Limb (tissue), 2 donors: ENCODE data around the gene APOBEC3B.
A peak's percentile ranks its signal among the peaks of the same experiment; 100 is the strongest.
"Not testable (repeated sequence)": the region's sequence is repeated elsewhere in the genome, so short reads cannot be mapped to it uniquely, and the experiment has no call there.

ENCODE experiments used
- DNase-seq, 2 donors: peaks; one replicate each; pipeline ENCODE4 v3.0.0-alpha.2; 2016; ENCODE audit errors: extremely low spot score in 2 of 2

APOBEC3B gene

DNA sequence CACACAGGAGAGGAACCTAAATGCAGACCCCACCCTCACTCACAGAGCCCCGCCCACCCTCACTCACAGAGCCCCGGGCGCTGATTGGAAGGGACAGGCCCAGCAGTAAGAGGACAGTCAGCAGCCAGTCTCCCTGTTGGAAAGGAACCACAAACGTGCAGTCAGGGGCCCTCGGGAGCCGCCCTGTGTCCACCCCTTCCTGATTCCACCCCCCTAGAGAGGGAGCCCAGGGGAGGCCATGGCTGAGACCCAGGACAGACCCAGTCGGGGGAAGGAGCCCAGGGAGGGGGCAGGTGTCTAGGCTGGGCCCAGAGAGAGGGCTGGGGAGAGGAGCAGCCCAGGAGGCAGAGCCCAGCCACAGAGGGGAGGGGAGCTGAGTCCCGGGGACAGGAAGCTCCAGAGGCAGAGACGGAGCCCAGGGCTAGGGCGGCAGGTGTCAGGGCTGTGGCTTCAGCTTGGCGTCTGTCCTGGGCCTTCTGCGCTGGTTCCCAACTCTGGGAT, 10.8 kb downstream of the APOBEC3B start:
- DNase-seq: peak in 1 of 2 donors; percentile 36

DNA sequence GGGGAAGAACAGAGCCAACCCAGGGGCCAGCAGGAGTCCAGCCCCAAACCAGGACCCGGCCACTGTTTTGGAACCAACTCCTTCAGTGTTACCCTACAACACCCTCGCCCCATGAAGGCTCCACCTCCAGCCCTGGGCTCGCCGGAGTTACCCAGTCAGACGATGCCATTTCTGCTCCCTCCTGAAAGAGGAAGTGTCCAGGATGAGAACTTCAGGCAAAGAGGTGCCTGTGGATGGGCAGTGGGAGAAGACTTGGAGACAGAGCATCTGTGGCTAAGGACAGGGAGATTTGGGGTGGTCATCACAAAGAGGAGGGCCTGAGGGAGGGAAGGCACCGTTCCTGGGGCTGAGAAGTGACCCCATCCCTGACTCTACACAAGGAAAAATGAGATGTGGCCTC, 14.0 kb downstream of the APOBEC3B start:
- DNase-seq: no peak

DNA sequence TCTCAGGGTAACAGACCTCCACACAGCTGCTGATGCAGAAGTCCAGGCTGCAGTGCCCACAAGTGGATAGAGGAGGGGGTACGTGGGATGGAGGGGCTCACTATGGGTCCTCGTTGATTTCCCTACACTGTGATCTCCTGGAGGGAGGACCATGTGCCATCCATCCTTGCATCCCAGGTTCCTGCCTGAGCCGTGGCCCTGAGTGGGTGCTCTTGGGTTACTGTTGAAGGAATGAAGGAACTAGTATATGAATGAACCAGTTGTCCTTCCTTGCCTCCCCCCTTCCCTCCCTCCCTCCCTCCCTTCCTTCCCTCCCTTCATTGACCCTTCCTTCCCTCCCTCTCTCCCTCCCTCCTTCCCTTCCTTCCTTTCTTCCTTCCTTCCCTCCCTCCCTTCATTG, 15.4 kb downstream of the APOBEC3B start:
- no peak for DNase-seq

DNA sequence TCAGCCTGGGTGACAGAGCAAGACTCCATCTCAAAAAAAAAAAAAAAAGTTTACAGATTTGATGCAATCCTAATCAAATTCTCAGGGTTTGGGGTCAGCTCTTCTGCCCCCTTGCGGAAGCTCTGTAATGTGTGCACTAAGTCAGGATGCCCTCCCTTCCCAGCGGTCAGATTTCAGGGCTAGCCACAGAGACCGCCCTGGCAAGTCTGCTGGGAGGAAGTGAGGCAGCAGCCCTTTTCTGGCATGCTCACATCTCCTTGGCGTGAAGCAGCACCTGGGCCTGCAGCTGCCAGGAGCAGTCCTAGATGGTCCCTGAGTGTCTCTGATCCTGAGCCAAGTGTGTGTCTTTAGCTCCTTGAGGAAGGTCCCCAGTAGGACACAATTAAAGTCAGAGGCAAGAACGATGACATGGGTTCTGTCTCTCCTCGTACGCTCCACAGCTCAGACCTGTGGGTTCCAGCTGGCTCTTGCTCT, 21.1 kb downstream of the APOBEC3B start:
- peak; percentile 72 to 73 for DNase-seq

DNA sequence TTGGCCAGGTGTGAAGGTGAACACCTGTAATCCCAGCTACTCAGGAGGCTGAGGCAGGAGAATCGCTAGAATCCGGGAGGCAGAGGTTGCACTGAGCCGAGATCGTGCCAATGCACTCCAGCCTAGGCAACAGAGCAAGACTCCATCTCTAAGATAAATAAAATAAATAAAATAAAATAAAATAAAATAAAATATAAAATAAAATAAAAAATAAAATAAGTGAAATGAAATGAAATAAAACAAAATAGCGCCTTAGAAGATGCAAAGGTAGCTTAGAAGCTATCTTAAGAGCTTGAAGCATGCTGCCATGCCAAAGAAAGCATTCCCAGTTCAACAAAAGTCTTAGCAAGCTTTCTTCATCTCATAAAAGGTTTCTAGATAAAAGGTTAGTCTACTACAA, 25.0 kb downstream of the APOBEC3B start:
- DNase-seq: no peak

DNA sequence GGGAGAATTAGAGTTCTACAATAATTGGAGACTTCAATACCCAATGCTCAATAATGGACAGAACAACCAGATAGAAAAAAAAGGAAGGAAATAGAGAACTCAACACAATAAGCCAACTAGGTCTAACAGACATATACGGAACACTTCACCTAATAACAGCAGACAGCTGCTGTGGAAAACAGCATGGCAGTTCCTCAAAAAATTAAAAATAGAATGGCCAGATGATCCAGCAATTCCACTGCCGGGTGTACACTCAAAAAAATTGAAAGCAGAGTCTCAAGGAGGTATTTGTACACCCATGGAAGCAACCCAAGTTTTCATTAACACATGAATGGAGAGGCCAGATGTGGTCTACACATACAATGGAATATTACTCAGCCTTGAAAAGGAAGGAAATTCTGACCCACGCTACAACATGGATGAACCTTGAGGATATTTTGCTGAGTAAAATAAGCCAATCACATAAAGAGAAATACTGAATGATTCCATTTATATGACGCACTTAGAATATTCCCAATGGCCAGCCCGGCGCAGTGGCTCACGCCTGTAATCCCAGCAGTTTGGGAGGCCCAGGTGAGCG, 26.2 kb downstream of the APOBEC3B start:
- DNase-seq: not testable (repeated sequence)

DNA sequence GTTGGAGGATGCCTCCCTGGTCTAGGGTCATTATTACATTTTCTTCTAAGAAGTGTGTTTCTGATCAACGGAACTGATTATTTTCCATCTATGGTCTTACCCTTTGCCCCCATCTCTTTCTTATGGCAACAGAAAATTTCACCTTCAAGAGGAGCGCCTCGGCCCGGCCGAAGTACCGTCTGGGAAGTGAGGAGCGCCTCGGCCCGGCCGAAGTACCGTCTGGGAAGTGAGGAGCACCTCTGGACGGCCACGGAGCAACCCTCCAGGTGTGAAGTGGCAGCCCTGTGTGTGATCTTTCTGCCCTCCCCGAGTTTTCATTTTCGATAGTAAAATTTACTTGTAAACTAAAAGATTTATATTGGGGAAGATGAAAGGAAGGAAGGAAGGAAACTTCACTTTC, 28.8 kb downstream of the APOBEC3B start:
- no peak for DNase-seq

DNA sequence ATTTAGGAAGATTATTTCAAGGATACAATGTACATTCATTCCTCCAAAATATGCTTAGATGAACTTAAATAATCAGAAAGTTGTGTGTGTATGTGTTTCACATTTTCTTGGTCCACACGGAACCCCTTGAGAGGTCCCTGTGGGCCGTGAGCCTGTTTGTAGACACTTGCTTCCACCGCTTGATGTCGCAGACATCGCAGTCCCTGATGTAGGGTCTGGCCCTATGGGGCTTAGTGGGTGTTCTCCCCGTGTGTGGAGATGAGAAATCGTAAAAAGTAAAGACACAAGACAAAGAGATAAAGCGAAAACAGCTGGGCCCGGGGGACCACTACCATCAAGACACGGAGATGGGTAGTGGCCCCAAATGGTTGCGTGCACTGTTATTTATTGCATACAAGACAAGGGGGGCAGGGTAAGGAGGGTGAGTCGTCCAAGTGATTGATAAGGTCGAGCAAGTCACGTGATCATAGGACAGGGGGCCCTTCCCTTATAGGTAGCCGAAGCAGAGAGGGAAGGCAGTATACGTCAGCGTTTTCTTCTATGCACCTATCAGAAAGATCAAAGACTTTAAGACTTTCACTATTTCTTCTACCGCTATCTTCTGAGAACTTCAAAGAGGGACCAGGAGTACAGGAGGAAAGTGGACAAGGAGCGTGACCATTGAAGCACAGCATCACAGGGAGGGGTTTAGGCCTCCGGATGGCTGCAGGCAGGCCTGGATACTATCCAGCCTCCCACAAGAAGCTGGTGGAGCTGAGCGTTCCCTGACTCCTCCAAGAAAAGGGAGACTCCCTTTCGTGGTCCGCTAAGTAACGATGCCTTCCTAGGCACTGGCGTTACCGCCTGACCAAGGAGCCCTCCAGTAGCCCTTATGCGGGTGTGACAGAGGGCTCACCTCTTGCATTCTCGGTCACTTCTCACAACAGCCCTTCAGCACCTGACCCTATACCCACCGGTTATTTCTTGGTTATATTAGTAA, 30.7 kb downstream of the APOBEC3B start:
- DNase-seq: no peak

DNA sequence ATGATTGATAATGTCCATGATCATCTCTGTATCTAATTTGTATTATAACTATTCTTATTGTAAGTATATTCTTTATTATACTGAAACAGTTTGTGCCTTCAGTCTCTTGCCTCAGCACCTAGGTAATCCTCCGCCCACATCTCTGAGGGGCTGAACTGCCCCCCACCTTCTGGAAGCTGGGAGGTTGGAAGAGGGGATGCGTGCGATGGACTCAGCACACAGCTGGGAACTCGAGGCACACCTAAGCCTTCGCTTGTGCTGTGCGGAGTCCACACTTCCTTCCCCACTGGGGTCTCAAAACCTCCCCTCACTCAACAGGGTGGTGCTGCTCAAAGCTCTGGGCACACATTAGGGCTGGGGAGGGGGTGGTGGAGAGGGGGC, 31.4 kb downstream of the APOBEC3B start:
- DNase-seq: not testable (repeated sequence)

DNA sequence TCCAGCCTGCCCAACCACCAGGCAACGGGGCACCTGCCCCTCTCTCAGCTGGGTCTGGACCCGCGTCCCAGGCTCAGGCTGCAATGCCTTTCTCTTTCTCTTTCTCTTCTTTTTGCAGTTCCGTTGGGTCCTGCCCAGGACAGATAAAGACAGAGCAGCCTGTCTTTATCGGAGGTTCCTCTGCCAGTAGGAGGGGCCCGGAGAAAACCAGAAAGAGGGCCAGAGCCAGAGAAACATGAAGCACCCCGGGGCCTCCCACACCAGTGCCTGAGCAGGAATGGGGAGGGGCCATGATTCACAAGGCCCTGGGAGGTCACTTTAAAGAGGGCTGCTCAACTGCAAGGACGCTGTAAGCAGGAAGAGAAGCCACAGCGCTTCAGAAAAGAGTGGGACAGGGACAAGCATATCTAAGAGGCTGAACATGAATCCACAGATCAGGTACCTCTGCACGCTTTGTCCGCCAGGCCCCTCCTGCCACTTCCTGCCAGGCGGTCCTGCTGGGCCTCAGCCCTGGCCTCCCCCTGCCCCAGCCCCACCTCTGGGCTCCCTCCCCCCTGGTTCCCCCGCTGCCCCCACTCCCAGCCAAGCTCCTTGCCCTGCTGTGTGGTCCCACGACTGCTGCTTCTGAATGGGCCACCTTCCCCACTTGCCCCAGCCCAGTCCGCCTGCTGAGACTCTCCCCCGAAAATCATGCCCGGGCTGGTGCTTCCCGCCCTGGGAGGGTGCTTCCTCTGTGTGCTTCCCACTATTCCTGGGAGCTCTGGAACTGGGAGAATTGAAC, 32.0 kb downstream of the APOBEC3B start, which contains the start of gene APOBEC3C:
TSS of gene APOBEC3C (plus strand) at position 316 of the 781 bp plus-strand sequence. CDS start at position 422, 106 bp downstream.
- peak; percentile 31 to 65 for DNase-seq

DNA sequence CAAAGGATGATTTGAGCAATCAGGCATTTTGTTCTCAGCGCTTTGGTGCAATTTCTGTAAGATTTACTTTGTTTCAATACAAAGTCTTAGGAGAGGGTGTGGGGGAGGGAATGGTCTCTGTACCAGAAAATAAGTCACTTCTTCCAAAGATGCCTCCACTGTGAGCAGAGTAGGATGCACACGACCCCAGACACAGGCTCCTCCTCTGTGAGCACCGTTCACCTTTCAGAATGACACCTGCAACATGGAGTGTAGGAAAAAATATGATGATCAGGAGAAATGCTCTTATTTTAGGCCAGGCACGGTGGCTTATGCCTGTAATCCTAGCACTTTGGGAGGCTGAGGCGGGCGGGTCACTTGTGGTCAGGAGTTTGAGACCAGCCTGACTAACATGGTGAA, 32.6 kb downstream of the APOBEC3B start:
- not testable (repeated sequence) for DNase-seq

DNA sequence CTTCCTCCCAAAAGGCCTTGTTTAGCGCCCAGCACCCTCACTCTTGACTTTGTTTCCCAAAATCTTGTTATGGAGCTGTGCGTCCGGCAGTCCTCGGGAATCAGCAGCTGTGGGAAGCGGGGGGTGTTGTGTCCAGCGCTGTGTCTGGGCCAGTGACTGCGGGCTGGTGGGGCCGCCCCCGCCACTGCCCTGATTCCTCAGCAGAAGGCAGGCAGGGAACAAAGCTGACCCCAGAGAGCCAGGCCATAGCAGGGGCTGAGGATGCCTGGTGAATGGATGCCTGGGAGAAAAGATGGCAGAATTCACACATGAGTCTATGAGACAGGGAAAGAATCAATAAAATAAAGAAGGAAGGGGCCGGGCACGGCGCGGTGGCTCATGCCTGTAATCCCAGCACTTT, 34.4 kb downstream of the APOBEC3B start:
- DNase-seq: no peak

DNA sequence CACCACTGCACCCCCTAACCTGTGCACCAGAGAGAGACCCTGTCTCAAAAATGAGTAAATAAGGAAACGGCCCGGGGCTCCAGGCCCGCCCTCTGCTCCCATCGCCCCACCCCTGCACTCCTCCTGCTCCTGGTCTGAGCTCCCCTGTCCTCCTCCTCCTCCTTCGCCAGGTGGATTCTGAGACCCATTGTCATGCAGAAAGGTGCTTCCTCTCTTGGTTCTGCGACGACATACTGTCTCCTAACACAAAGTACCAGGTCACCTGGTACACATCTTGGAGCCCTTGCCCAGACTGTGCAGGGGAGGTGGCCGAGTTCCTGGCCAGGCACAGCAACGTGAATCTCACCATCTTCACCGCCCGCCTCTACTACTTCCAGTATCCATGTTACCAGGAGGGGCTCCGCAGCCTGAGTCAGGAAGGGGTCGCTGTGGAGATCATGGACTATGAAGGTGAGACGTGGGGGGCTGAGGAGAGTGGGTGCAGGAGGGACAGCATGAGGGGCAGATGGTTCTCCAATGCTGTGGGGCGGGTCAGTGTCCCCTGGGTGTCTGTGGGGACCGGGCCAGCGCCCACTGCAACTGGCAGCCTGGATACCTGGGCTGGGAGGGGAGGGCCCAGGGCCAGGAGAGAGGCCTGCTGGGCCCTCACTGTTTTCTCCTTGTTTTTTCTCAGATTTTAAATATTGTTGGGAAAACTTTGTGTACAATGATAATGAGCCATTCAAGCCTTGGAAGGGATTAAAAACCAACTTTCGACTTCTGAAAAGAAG, 35.6 kb downstream of the APOBEC3B start:
- no peak for DNase-seq

DNA sequence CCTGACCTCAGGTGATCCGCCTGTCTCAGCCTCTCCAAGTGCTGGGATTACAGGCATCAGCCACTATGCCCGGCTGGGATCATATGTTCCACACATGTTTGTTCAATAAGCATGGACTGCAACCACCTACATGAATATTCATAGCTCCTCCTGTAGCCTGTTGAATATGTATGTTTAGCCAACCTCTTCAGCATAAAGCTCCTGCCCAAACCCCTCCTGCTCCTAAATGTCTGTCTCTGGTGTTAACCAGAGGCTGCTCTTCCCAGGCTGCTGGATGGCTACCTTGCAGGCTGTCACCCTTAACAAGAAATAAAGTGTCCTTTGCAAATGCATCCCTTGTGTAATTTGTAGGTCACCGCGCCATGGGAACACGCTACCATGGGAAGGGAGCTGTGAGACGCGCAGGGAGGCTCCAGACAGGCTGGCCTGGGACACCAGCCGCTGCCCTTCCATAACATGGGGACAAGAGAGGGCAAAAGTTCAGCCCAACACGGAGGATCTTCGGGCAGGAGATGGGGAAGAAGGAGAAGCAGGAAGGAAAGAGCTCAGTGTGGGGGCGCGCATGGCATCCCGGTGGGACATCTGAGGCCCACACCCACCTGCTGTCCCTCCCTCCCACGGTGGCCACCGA, 38.0 kb downstream of the APOBEC3B start:
- not testable (repeated sequence) for DNase-seq

DNA sequence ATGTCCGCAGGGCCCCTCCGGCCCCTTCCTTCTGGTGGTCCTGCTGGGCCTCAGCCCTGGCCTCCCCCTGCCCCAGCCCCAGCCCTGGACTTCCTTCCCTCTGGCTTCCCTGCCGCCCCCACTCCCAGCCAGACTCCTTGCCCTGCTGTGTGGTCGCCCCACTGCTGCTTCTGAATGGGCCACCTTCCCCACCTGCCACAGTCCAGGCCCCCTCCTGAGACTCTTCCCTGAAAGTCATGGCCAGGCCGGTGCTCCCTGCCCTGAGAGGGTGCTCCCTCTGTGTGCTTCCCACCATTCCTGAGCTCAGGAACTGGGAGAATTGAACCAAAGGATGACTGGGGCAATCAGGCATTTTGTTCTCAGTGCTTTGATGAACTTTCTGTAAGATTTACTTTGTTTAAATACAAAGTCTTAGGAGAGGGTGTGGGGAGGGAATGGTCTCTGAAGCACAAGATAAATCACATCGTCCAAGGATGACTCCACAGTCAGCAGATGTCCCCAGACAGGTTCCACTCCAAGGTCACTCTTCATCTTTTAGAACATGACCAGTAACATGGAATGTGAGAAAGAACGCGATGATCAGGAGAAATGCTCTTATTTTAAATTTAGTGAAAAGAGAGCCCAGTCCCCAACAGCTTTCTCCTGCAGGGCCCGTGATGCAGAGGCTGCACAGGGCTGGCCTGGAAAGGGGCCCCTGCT, 39.6 kb downstream of the APOBEC3B start:
- DNase-seq: no peak

DNA sequence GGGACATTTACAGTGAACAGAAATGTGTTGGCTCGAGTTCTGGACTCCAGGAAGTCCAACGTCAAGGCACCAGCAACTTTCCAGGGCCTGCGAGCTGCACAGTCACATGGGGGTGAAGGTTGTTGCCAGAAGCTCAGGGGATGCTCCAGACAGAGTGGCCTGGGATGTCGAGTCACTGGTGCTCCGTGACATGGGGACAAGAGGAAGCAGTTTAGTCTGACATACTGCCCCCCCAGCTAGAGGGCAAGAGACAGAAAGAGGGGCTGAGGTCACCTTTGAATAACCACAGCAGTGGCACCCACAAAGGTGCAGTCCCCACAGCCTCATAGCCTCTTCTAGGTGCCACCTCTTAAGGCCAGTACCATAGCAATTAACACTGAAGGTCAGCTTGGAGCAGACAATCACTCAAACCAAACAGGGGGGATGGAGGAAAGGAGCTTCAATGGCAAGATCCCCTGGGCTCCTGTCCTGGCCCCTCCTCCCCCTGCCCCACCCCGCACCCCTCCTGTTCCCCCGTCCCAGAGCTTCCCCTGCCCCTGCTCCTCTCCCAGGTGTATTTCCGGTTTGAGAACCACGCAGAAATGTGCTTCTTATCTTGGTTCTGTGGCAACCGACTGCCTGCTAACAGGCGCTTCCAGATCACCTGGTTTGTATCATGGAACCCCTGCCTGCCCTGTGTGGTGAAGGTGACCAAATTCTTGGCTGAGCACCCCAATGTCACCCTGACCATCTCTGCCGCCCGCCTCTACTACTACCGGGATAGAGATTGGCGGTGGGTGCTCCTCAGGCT, 42.6 kb downstream of the APOBEC3B start:
- DNase-seq: no peak

DNA sequence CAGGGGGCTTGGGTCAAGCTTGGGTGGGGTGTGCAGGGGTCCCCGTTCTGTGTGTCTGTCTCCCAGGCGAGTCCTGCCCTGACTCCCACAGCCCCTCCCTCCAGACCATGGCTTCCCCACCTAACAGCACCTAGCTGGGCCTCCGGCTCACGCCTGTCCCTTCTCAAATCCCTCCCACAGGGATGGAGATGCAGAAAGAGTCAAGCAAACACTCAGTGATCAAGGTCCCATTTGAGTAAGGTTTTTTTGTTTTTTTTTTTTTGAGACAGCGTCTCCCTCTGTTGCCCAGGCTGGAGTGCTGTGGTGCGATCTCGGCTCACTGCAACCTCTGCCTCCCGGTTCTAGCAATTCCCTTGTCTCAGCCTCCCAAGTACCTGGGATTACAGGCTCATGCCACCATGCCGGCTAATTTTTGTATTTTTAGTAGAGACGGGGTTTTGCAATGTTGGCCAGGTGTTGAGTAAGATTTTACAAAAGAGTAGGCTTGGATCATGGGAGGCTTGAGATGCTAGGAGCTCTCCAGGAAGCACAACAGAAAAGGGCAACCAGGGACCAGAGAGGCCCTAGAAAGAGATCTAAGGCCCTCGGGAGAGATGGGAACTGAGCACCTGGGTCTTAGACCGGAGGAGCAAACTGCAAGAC, 44.5 kb downstream of the APOBEC3B start:
- DNase-seq: no peak

DNA sequence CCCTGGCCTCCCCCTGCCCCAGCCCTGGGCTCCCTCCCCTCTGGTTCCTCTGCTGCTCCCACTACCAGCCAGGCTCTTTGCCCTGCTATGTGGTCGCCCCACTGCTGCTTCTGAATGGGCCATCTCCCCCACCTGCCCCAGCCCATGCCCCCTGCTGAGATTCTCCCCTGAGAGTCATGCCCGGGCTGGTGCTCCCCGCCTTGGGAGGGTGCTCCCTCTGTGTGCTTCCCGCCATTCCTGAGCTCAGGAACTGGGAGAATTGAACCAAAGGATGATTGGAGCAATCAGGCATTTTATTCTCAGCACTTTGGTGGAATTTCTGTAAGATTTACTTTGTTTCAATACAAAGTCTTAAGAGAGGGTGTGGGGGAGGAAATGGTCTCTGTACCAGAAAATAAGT, 45.6 kb downstream of the APOBEC3B start:
- no peak for DNase-seq
